Activated naive CD8-positive, alpha-beta T cell treated with anti-CD3 and anti-CD28 coated beads, Interleukin-2, amount 10 ng/mL, durations not matched to agents 7 days and 5 days (primary cell): ENCODE results near the gene HOXB6. TPM values are rescaled to one million over a fixed set of nuclear protein-coding genes. Genes with fewer than 3 reads are reported as not detected.
A peak's percentile ranks its signal among the peaks of the same experiment; 100 is the strongest.

Experiments used
- ATAC-seq: fragments of 150-1000 bp; cut with Tn5 transposase; one replicate; pipeline ENCODE4 v1.10.0; 2021; ENCODE audit warnings: low read depth, moderate library complexity
- POLR2A ChIA-PET: fragments of 350-600 bp; sonication (Branson Sonifier 250); formaldehyde crosslinking; loops from one replicate; lab custom pipeline; 2021; ENCODE audit warnings: antibody characterized with exemption; lab: Charles Lee
- DNase-seq: peaks from one replicate; pipeline ENCODE4 v3.0.0; 2021
- H3K27ac Mint-ChIP-seq: one replicate; pipeline ENCODE4 v1.8.0; 2022; ENCODE audit warnings: mild to moderate bottlenecking, mixed read lengths
- H3K27me3 Mint-ChIP-seq: one replicate; pipeline ENCODE4 v1.8.0; 2022; ENCODE audit warnings: mild to moderate bottlenecking, moderate library complexity, mixed read lengths
- H3K36me3 Mint-ChIP-seq: one replicate; pipeline ENCODE4 v1.8.0; 2021; ENCODE audit warnings: mild to moderate bottlenecking, mixed read lengths
- H3K4me1 Mint-ChIP-seq: one replicate; pipeline ENCODE4 v1.8.0; 2021; ENCODE audit warnings: mixed read lengths
- H3K4me3 Mint-ChIP-seq: one replicate; pipeline ENCODE4 v1.8.0; 2022; ENCODE audit warnings: mild to moderate bottlenecking, moderate library complexity, mixed read lengths
- H3K9me3 Mint-ChIP-seq: one replicate; pipeline ENCODE4 v1.8.0; 2021; ENCODE audit warnings: mixed read lengths
- total RNA-seq, 2 experiments: library from RNA; stranded (reverse); gene quantifications; one replicate each; pipeline ENCODE4 v1.2.3, GENCODE V29; 2021

HOXB6 gene
- total RNA-seq, 2 experiments from 2014 or later, result not detected

GRCh38 chr17:48577330-48577945 lies 27.3 kb downstream of the HOXB6 start:
- peak overlapping the region; percentile 89 for H3K4me3 Mint-ChIP-seq
- H3K27ac Mint-ChIP-seq, result peak overlapping the region; percentile 74
- H3K36me3 Mint-ChIP-seq, result peaks cover 12% of the 10 kb centered on the region
- ATAC-seq (peak; percentile 8), DNase-seq (no peak)
- H3K27me3 Mint-ChIP-seq, result peaks cover 36% of the 10 kb centered on the region
- POLR2A ChIA-PET, result interaction anchor here (0.5 to 1.4 kb wide), 4 partner anchors 22 to 494 kb away, joined by 3 to 4 read pairs (median 3); no protein-coding TSS in a partner anchor
- H3K9me3 Mint-ChIP-seq, result no peaks in the 10 kb centered on the region
- H3K4me1 Mint-ChIP-seq, result peaks cover 33% of the 10 kb centered on the region

GRCh38 chr17:48576479-48577309 lies 28.1 kb downstream of the HOXB6 start:
- peaks cover 29% of the 10 kb centered on the region for H3K4me1 Mint-ChIP-seq
- POLR2A ChIA-PET, result interaction anchor here (0.9 to 1.4 kb wide), 2 partner anchors 71 to 124 kb away, joined by 3 to 4 read pairs; no protein-coding TSS in a partner anchor
- no peak overlapping the region for H3K27ac Mint-ChIP-seq
- H3K27me3 Mint-ChIP-seq, result peaks cover 34% of the 10 kb centered on the region
- H3K36me3 Mint-ChIP-seq, result peaks cover 12% of the 10 kb centered on the region
- ATAC-seq (no peak), DNase-seq (no peak)
- no peaks in the 10 kb centered on the region for H3K9me3 Mint-ChIP-seq
- H3K4me3 Mint-ChIP-seq, result peak overlapping the region; percentile 89

GRCh38 chr17:48575673-48576478 lies 28.9 kb downstream of the HOXB6 start:
- POLR2A ChIA-PET, result interaction anchor here (0.6 kb wide), 1 partner anchor 65 kb away, joined by 8 read pairs; no protein-coding TSS in a partner anchor
- no peaks in the 10 kb centered on the region for H3K9me3 Mint-ChIP-seq
- no peak overlapping the region for H3K27ac Mint-ChIP-seq
- peaks cover 12% of the 10 kb centered on the region for H3K36me3 Mint-ChIP-seq
- H3K27me3 Mint-ChIP-seq, result peaks cover 26% of the 10 kb centered on the region
- H3K4me3 Mint-ChIP-seq, result peak overlapping the region; percentile 43
- DNase-seq (no peak), ATAC-seq (no peak)
- peaks cover 27% of the 10 kb centered on the region for H3K4me1 Mint-ChIP-seq

GRCh38 chr17:48575066-48575582 lies 29.7 kb downstream of the HOXB6 start:
- Mint-ChIP-seq H3K27ac (no peak overlapping the region), H3K27me3 (peaks cover 18% of the 10 kb centered on the region), H3K9me3 (no peaks in the 10 kb centered on the region), H3K4me3 (no peak overlapping the region), H3K4me1 (peaks cover 23% of the 10 kb centered on the region), H3K36me3 (peaks cover 12% of the 10 kb centered on the region)
- POLR2A ChIA-PET, result interaction anchor here (1.0 kb wide), 1 partner anchor 71 kb away, joined by 5 read pairs; no protein-coding TSS in a partner anchor
- DNase-seq, result no peak
- ATAC-seq, result no peak

GRCh38 chr17:48574505-48575065 lies 30.2 kb downstream of the HOXB6 start:
- no peak overlapping the region for H3K27ac Mint-ChIP-seq
- no peaks in the 10 kb centered on the region for H3K9me3 Mint-ChIP-seq
- H3K4me3 Mint-ChIP-seq, result no peak overlapping the region
- ATAC-seq (no peak), DNase-seq (no peak)
- POLR2A ChIA-PET, result interaction anchor here (1.0 kb wide), 1 partner anchor 71 kb away, joined by 5 read pairs; no protein-coding TSS in a partner anchor
- peaks cover 9% of the 10 kb centered on the region for H3K36me3 Mint-ChIP-seq
- peaks cover 20% of the 10 kb centered on the region for H3K4me1 Mint-ChIP-seq
- H3K27me3 Mint-ChIP-seq, result peaks cover 14% of the 10 kb centered on the region

- Mint-ChIP-seq H3K4me1 (peaks cover 11% of the 10 kb centered on the region), H3K9me3 (no peaks in the 10 kb centered on the region), H3K36me3 (peaks cover 9% of the 10 kb centered on the region), H3K27me3 (peaks cover 8% of the 10 kb centered on the region), H3K4me3 (no peak overlapping the region), H3K27ac (no peak overlapping the region)
- DNase-seq (no peak), ATAC-seq (no peak)
- POLR2A ChIA-PET, result no interaction called here
These were observed 32.9 kb downstream of the HOXB6 start for GRCh38 chr17:48571826-48572417.

- peaks cover 9% of the 10 kb centered on the region for H3K36me3 Mint-ChIP-seq
- H3K9me3 Mint-ChIP-seq, result no peaks in the 10 kb centered on the region
- H3K4me1 Mint-ChIP-seq, result peaks cover 9% of the 10 kb centered on the region
- peaks cover 8% of the 10 kb centered on the region for H3K27me3 Mint-ChIP-seq
- H3K4me3 Mint-ChIP-seq, result no peak overlapping the region
- no peak for ATAC-seq
- no peak for DNase-seq
- POLR2A ChIA-PET, result interaction anchor here (1.6 kb wide), 1 partner anchor 24 kb away, joined by 3 read pairs; no protein-coding TSS in a partner anchor
- H3K27ac Mint-ChIP-seq, result no peak overlapping the region
These were observed 33.6 kb downstream of the HOXB6 start for GRCh38 chr17:48571024-48571818.

GRCh38 chr17:48570325-48571023 lies 34.3 kb downstream of the HOXB6 start:
- H3K27ac Mint-ChIP-seq, result no peak overlapping the region
- peaks cover 8% of the 10 kb centered on the region for H3K27me3 Mint-ChIP-seq
- no peak for DNase-seq
- no peak for ATAC-seq
- H3K36me3 Mint-ChIP-seq, result peaks cover 5% of the 10 kb centered on the region
- H3K9me3 Mint-ChIP-seq, result no peaks in the 10 kb centered on the region
- peaks cover 5% of the 10 kb centered on the region for H3K4me1 Mint-ChIP-seq
- POLR2A ChIA-PET, result interaction anchor here (1.6 kb wide), 1 partner anchor 24 kb away, joined by 3 read pairs; no protein-coding TSS in a partner anchor
- no peak overlapping the region for H3K4me3 Mint-ChIP-seq

- Mint-ChIP-seq H3K4me1 (peaks cover 5% of the 10 kb centered on the region), H3K4me3 (no peak overlapping the region), H3K36me3 (peaks cover 5% of the 10 kb centered on the region), H3K27ac (no peak overlapping the region), H3K9me3 (no peaks in the 10 kb centered on the region), H3K27me3 (peaks cover 8% of the 10 kb centered on the region)
- ATAC-seq (no peak), DNase-seq (no peak)
- POLR2A ChIA-PET, result interaction anchor here (1.6 kb wide), 1 partner anchor 23 kb away, joined by 3 read pairs; no protein-coding TSS in a partner anchor
These were observed 35.0 kb downstream of the HOXB6 start for GRCh38 chr17:48569674-48570324.

- H3K4me3 Mint-ChIP-seq, result no peak overlapping the region
- H3K4me1 Mint-ChIP-seq, result peaks cover 5% of the 10 kb centered on the region
- POLR2A ChIA-PET, result interaction anchor here (1.6 kb wide), 1 partner anchor 22 kb away, joined by 3 read pairs; no protein-coding TSS in a partner anchor
- H3K36me3 Mint-ChIP-seq, result peaks cover 5% of the 10 kb centered on the region
- H3K27me3 Mint-ChIP-seq, result peaks cover 11% of the 10 kb centered on the region
- no peak overlapping the region for H3K27ac Mint-ChIP-seq
- DNase-seq, result no peak
- H3K9me3 Mint-ChIP-seq, result no peaks in the 10 kb centered on the region
- no peak for ATAC-seq
These were observed 35.6 kb downstream of the HOXB6 start for GRCh38 chr17:48569240-48569582.
